GM12878 (cell line): ENCODE data around the gene MX1. TPM values are rescaled to one million over a fixed set of nuclear protein-coding genes. Genes with fewer than 3 reads are reported as not detected.

ENCODE experiments used
- ATAC-seq: fragments of 200-7000 bp; cut with Tn5 transposase; 3 replicates; pipeline ENCODE4 v1.9.1; 2020; ENCODE audit warnings: mild to moderate bottlenecking, moderate library complexity
- BruUV-seq: library from RNA; stranded (reverse); fragments of 400-500 nt; replicated peaks from 2 replicates; lab custom pipeline; 2021; lab: Mats Ljungman, UMichigan
- CTCF ChIA-PET: fragments of 300-600 bp; sonication (Branson Sonifier 250); formaldehyde crosslinking; extraction: SDS; loops from one replicate; lab custom pipeline; 2021; ENCODE audit warnings: inconsistent platforms; lab: Yijun Ruan, JAX
- POLR2A ChIA-PET: fragments of 350-600 bp; formaldehyde crosslinking; extraction: SDS; loops from one replicate; lab custom pipeline; 2021; ENCODE audit warnings: inconsistent platforms; lab: Charles Lee
- RAD21 ChIA-PET: fragments of 300-600 bp; sonication (Branson Sonifier 250); formaldehyde crosslinking; loops from one replicate; lab custom pipeline; 2023; ENCODE audit warnings: antibody characterized with exemption; ENCODE audit not compliant: unreplicated experiment; lab: Charles Lee
- SMC1A ChIA-PET: fragments of 300-600 bp; sonication (Branson Sonifier 250); formaldehyde crosslinking; loops from one replicate; lab custom pipeline; 2023; ENCODE audit not compliant: unreplicated experiment, uncharacterized antibody; lab: Charles Lee
- DNase-seq: peaks from one replicate; pipeline ENCODE4 v3.0.0-alpha.2; 2011; ENCODE audit warnings: low read depth, low spot score
- FAIRE-seq: peaks from 3 replicates; lab custom pipeline; 2011; peaks lifted over from hg19 to GRCh38; lab: Jason Lieb, UNC
- H2AFZ ChIP-seq: 2 replicates; pipeline ENCODE4 v1.6.0; 2011; ENCODE audit warnings: low read depth, low read length, control low read depth; ENCODE audit not compliant: control insufficient read depth
- H3K27ac ChIP-seq: 2 replicates; pipeline ENCODE4 v1.5.1; 2011; ENCODE audit warnings: control low read depth; ENCODE audit not compliant: control insufficient read depth, insufficient read depth
- H3K27me3 ChIP-seq, 2 experiments: replicated peaks in 1 of 2; 2 replicates each; pipeline versions ENCODE4 v1.6.0 to v1.6.1; 2011; ENCODE audit warnings: low read length in 1 of 2; ENCODE audit not compliant: control insufficient read depth in 2 of 2, insufficient read depth in 2 of 2
- H3K36me3 ChIP-seq, 2 experiments: 2 replicates each; pipeline ENCODE4 v1.5.1; 2011; ENCODE audit warnings: low read length in 1 of 2; ENCODE audit not compliant: control insufficient read depth in 2 of 2, insufficient read depth in 2 of 2
- H3K4me1 ChIP-seq: 2 replicates; pipeline ENCODE4 v1.6.1; 2011; ENCODE audit warnings: mild to moderate bottlenecking, low read length, moderate library complexity, mixed read lengths; ENCODE audit not compliant: control insufficient read depth, insufficient read depth
- H3K4me2 ChIP-seq: 2 replicates; pipeline ENCODE4 v1.6.0; 2011; ENCODE audit warnings: control low read depth; ENCODE audit not compliant: control insufficient read depth, insufficient read depth
- H3K4me3 ChIP-seq: fragments of 200-600 bp; sonication (generic); 2 replicates; pipeline ENCODE4 v1.5.1; 2016
- H3K79me2 ChIP-seq: 2 replicates; pipeline ENCODE4 v1.6.0; 2011; ENCODE audit warnings: low read length; ENCODE audit not compliant: control insufficient read depth, insufficient read depth
- H3K9ac ChIP-seq: 2 replicates; pipeline ENCODE4 v1.8.0; 2011; ENCODE audit warnings: low read length, control low read depth, mixed read lengths; ENCODE audit not compliant: control insufficient read depth, insufficient read depth
- H3K9me3 ChIP-seq: replicated peaks from 3 replicates; pipeline ENCODE4 v1.5.1; 2011; ENCODE audit warnings: mild to moderate bottlenecking, low read length; ENCODE audit not compliant: control insufficient read depth, insufficient read depth
- H4K20me1 ChIP-seq: 2 replicates; pipeline ENCODE4 v1.6.0; 2011; ENCODE audit not compliant: control insufficient read depth, insufficient read depth
- ASH2L ChIP-seq: fragments of 300-600, 200-600 bp; sonication (generic); IDR thresholded peaks from 2 replicates; pipeline ENCODE4 v1.6.1; 2017; ENCODE audit warnings: low read depth, mild to moderate bottlenecking, borderline replicate concordance
- CHD1 ChIP-seq: IDR thresholded peaks from 2 replicates; pipeline ENCODE4 v1.6.1; 2012; ENCODE audit warnings: low read depth, low read length, improper control_type of control experiment
- ESRRA ChIP-seq: IDR thresholded peaks from 2 replicates; pipeline ENCODE4 v1.6.1; 2012; ENCODE audit warnings: mild to moderate bottlenecking, low read length, improper control_type of control experiment
- IKZF1 ChIP-seq: fragments of 450-650 bp; conservative IDR thresholded peaks from 2 replicates; pipeline ENCODE4 v1.6.1; 2017; ENCODE audit warnings: antibody characterized with exemption, mild to moderate bottlenecking
- LARP7 ChIP-seq: fragments of 450-650 bp; IDR thresholded peaks from 2 replicates; pipeline ENCODE4 v1.6.1; 2017; ENCODE audit warnings: mild to moderate bottlenecking
- MYC ChIP-seq: IDR thresholded peaks from 2 replicates; pipeline ENCODE4 v1.6.1; 2011; ENCODE audit warnings: mild to moderate bottlenecking, low read length, moderate library complexity, inconsistent platforms; ENCODE audit not compliant: insufficient read depth, insufficient replicate concordance, insufficient read length, severe bottlenecking
- NR2C2 ChIP-seq: IDR thresholded peaks from 2 replicates; pipeline ENCODE4 v1.6.1; 2011; ENCODE audit warnings: borderline replicate concordance, low read depth; ENCODE audit not compliant: control insufficient read depth, insufficient read length
- SMAD1 ChIP-seq: fragments of 450-650 bp; IDR thresholded peaks from 2 replicates; pipeline ENCODE4 v1.6.1; 2018; ENCODE audit warnings: mild to moderate bottlenecking, low read depth; ENCODE audit not compliant: partially characterized antibody
- ZNF24 ChIP-seq: fragments of 450-650 bp; IDR thresholded peaks from 2 replicates; pipeline ENCODE4 v1.6.1; 2017; ENCODE audit warnings: antibody characterized with exemption, mild to moderate bottlenecking
- ZNF384 ChIP-seq: IDR thresholded peaks from 2 replicates; pipeline ENCODE4 v1.6.1; 2012; ENCODE audit warnings: low read depth, mild to moderate bottlenecking, low read length, improper control_type of control experiment, borderline replicate concordance
- ZSCAN29 ChIP-seq: fragments of 450-650 bp; IDR thresholded peaks from 2 replicates; pipeline ENCODE4 v1.6.1; 2017; ENCODE audit warnings: mild to moderate bottlenecking, moderate library complexity
- WGBS: methylation state at CpG from one replicate; pipeline ENCODE4 v1.1.6; 2016; ENCODE audit warnings: low lambda C conversion rate; ENCODE audit not compliant: insufficient replicate concordance, insufficient coverage; ENCODE audit errors: missing lambda C conversion rate; 5-methylcytosine and 5-hydroxymethylcytosine counted together
- in situ Hi-C: fragments of 300-500 bp; cut with MboI; formaldehyde crosslinking; loops from 9 replicates; pipeline ENCODE4 v1.14.3; 2018; ENCODE audit warnings: mixed read lengths
- intact Hi-C: fragments of 100-400 bp; cut with micrococcal nuclease; formaldehyde crosslinking; loops from one replicate; pipeline ENCODE4 v1.14.2; 2022; ENCODE audit not compliant: unreplicated experiment
- polyA plus RNA-seq, 11 experiments: library from polyadenylated mRNA; depleted of rRNA in 4 of 11; unstranded in 6 of 11; stranded (reverse) in 5 of 11; fragments of >200 nt; fragmentation: Nextera tagmentation in 4 of 11; fragmentation: Illumina TruSeq in 1 of 11; extraction: Ambion mirVana in 4 of 11; extraction: Trizol in 1 of 11; gene quantifications; 1 replicate in 1 of 11; 2 replicates in 10 of 11; pipeline versions ENCODE4 v1.2.1 to v1.2.3, GENCODE V29; 2011 to 2016; ENCODE audit warnings: inconsistent platforms in 2 of 11, missing spikeins in 2 of 11, low read depth in 1 of 11
- total RNA-seq, 4 experiments: library from RNA; depleted of rRNA in 3 of 4; stranded (reverse); fragments of >200 nt in 3 of 4; fragmentation: Illumina TruSeq in 1 of 4; extraction: Trizol in 1 of 4; gene quantifications; 2 replicates each; pipeline versions ENCODE4 v1.2.1 to v1.2.3, GENCODE V29; 2013 to 2021
- TF ChIP-seq, protein P1 (sequence below): fragments of 450-650 bp; IDR thresholded peaks from 2 replicates; pipeline ENCODE4 v1.6.1; 2017; ENCODE audit warnings: antibody characterized with exemption, mild to moderate bottlenecking, moderate library complexity
- TF ChIP-seq, protein P2 (sequence below): fragments of 450-650 bp; IDR thresholded peaks from 2 replicates; pipeline ENCODE4 v1.6.1; 2017; ENCODE audit warnings: mild to moderate bottlenecking, moderate library complexity
- TF ChIP-seq, protein P3 (sequence below): fragments of 450-650 bp; formaldehyde crosslinking; IDR thresholded peaks from 2 replicates; pipeline ENCODE4 v1.4.0; 2020; ENCODE audit warnings: mild to moderate bottlenecking, moderate library complexity

MX1 gene
- total and polyA plus RNA-seq, 10 of the 15 experiments (the other 5 are each of a cell fraction or from before 2014, with no cell fraction given) = 75.9 to 385 (median 302) TPM

DNA sequence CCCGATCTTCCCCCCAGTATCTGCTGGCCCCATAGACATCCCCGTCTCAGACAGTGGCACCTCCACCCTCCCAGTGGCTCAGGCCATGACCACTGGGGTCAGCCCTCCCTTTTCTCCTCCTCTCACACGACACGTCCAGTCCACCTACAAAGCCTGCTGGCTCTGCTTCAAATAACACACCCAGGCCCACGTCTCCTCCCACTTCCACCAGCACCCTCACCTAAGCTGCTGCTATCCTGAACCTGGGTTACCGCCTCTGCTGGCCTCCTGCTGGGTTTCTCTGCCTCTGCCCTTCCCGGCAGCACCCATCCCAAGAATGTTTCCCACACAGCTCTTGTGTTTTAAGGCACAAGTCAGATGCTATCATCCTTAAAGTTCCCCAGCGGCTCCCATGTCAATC lies 38.2 kb upstream of the MX1 start:
- DNase-seq (no peak), ATAC-seq (no peak; the same call in 2 of the 3 replicates), FAIRE-seq (no peak)
- no peaks in the 10 kb centered on the region for H3K9me3 ChIP-seq
- ChIA-PET CTCF (interaction anchor here (1.4 kb wide), 1 partner anchor 104 kb away, joined by 3 read pairs; no protein-coding TSS in a partner anchor), RAD21 (no interaction called here), POLR2A (no interaction called here), SMC1A (no interaction called here)
- H4K20me1 ChIP-seq = no peaks in the 10 kb centered on the region
- H2AFZ ChIP-seq = no peak overlapping the region
- no peaks in the 10 kb centered on the region for H3K79me2 ChIP-seq
- no peaks in the 10 kb centered on the region for H3K4me1 ChIP-seq
- no peaks in the 10 kb centered on the region for H3K27me3 ChIP-seq
- BruUV-seq = no TSS peak
- no peak overlapping the region for H3K27ac ChIP-seq
- intact Hi-C loops (no loop called here), in situ Hi-C loops (no loop called here)
- H3K4me2 ChIP-seq = no peak overlapping the region
- H3K4me3 ChIP-seq = no peak overlapping the region
- 93% methylated on average over 8 of the region's 8 CpGs for WGBS
- no peak overlapping the region for H3K9ac ChIP-seq
- peaks cover 4 to 22% of the 10 kb centered on the region in 2 experiments; a peak in 3 of 4 replicates for H3K36me3 ChIP-seq
- TF ChIP-seq ZNF24 = no peak
- no peak for TF ChIP-seq MYC
- no peak for TF ChIP-seq NR2C2
- TF ChIP-seq, protein P1, sequence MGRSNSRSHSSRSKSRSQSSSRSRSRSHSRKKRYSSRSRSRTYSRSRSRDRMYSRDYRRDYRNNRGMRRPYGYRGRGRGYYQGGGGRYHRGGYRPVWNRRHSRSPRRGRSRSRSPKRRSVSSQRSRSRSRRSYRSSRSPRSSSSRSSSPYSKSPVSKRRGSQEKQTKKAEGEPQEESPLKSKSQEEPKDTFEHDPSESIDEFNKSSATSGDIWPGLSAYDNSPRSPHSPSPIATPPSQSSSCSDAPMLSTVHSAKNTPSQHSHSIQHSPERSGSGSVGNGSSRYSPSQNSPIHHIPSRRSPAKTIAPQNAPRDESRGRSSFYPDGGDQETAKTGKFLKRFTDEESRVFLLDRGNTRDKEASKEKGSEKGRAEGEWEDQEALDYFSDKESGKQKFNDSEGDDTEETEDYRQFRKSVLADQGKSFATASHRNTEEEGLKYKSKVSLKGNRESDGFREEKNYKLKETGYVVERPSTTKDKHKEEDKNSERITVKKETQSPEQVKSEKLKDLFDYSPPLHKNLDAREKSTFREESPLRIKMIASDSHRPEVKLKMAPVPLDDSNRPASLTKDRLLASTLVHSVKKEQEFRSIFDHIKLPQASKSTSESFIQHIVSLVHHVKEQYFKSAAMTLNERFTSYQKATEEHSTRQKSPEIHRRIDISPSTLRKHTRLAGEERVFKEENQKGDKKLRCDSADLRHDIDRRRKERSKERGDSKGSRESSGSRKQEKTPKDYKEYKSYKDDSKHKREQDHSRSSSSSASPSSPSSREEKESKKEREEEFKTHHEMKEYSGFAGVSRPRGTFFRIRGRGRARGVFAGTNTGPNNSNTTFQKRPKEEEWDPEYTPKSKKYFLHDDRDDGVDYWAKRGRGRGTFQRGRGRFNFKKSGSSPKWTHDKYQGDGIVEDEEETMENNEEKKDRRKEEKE = no peak
- TF ChIP-seq ESRRA = no peak
- no peak for TF ChIP-seq ZNF384
- TF ChIP-seq, protein P2, sequence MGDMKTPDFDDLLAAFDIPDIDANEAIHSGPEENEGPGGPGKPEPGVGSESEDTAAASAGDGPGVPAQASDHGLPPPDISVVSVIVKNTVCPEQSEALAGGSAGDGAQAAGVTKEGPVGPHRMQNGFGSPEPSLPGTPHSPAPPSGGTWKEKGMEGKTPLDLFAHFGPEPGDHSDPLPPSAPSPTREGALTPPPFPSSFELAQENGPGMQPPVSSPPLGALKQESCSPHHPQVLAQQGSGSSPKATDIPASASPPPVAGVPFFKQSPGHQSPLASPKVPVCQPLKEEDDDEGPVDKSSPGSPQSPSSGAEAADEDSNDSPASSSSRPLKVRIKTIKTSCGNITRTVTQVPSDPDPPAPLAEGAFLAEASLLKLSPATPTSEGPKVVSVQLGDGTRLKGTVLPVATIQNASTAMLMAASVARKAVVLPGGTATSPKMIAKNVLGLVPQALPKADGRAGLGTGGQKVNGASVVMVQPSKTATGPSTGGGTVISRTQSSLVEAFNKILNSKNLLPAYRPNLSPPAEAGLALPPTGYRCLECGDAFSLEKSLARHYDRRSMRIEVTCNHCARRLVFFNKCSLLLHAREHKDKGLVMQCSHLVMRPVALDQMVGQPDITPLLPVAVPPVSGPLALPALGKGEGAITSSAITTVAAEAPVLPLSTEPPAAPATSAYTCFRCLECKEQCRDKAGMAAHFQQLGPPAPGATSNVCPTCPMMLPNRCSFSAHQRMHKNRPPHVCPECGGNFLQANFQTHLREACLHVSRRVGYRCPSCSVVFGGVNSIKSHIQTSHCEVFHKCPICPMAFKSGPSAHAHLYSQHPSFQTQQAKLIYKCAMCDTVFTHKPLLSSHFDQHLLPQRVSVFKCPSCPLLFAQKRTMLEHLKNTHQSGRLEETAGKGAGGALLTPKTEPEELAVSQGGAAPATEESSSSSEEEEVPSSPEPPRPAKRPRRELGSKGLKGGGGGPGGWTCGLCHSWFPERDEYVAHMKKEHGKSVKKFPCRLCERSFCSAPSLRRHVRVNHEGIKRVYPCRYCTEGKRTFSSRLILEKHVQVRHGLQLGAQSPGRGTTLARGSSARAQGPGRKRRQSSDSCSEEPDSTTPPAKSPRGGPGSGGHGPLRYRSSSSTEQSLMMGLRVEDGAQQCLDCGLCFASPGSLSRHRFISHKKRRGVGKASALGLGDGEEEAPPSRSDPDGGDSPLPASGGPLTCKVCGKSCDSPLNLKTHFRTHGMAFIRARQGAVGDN = no peak
- TF ChIP-seq, protein P3, sequence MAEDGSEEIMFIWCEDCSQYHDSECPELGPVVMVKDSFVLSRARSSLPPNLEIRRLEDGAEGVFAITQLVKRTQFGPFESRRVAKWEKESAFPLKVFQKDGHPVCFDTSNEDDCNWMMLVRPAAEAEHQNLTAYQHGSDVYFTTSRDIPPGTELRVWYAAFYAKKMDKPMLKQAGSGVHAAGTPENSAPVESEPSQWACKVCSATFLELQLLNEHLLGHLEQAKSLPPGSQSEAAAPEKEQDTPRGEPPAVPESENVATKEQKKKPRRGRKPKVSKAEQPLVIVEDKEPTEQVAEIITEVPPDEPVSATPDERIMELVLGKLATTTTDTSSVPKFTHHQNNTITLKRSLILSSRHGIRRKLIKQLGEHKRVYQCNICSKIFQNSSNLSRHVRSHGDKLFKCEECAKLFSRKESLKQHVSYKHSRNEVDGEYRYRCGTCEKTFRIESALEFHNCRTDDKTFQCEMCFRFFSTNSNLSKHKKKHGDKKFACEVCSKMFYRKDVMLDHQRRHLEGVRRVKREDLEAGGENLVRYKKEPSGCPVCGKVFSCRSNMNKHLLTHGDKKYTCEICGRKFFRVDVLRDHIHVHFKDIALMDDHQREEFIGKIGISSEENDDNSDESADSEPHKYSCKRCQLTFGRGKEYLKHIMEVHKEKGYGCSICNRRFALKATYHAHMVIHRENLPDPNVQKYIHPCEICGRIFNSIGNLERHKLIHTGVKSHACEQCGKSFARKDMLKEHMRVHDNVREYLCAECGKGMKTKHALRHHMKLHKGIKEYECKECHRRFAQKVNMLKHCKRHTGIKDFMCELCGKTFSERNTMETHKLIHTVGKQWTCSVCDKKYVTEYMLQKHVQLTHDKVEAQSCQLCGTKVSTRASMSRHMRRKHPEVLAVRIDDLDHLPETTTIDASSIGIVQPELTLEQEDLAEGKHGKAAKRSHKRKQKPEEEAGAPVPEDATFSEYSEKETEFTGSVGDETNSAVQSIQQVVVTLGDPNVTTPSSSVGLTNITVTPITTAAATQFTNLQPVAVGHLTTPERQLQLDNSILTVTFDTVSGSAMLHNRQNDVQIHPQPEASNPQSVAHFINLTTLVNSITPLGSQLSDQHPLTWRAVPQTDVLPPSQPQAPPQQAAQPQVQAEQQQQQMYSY (CRISPR knock-in tag) = no peak
- no peak for TF ChIP-seq ZSCAN29
- no peak for TF ChIP-seq CHD1
- no peak for TF ChIP-seq LARP7
- TF ChIP-seq IKZF1 = no peak
- TF ChIP-seq ASH2L = no peak
- no peak for TF ChIP-seq SMAD1
